T-helper 9 cell (primary cell): ENCODE data around the gene SH2D3C.

Experiments
- DNase-seq: peaks from one replicate; pipeline ENCODE4 v3.0.0-alpha.2; 2020

Gene SH2D3C

GRCh38 chr9:127808347-127809001 is 30.0 kb upstream of the SH2D3C start:
- DNase-seq: no peak

- DNase-seq: no peak
These were observed 28.4 kb upstream of the SH2D3C start for GRCh38 chr9:127806871-127807270.

DNA sequence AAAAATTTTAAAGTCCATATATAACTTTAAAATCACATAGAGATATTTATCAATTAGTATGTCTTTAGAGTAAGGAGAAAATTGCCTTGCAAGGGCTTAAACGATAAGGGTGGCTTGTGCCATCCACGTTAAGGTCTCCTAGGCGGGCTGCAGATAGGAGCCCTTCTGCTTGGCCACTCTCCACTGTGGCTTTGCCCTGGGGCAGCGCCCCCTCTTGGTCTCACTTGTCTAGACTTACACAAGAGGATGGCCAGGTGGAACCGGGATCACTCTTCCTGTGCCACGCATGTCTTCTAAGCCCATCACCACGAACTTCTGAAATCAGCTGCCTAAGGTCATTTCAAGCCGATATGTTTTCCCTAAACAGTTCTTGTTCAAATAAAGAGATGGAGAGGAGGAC is 27.2 kb upstream of the SH2D3C start:
- no peak for DNase-seq

GRCh38 chr9:127803507-127804352 is 25.3 kb upstream of the SH2D3C start:
- DNase-seq: no peak

DNA sequence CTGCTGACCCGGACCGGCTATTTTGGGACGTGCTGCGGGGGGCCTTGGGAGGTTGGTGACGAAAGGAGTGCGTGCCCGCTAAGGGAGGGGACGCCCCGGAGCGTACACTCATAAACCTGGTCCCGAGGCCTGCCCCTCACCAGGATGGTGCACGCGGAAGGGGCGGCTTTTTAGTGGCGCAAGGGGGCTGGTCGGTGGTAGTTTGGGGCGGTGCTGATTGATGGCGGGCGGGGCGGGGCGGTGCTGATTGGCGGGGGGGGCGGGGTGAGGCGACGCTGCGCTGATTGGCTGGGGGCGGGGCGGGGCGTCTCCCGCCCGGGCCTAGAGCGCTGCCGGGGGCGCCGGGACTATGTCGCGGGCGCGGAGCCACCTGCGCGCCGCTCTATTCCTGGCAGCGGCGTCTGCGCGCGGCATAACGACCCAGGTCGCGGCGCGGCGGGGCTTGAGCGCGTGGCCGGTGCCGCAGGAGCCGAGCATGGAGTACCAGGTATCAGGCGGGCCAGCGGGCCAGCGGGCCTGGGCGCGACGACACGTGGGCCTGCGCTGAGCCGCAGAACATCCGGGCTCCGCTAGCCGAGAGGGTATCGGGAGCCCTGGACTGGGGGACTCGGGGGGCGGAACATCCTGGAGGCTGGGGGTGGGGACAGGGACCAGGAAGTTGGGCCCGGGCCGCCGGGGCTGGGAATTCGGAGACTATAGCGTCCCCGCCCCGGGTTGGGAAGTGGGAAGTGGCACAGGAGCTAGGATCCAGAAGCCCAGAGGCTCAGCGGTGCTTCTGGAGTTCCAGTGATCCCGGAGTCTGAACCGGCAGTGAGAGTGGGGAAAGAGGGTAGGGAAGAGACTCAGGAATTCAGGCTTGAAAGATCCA is 24.3 kb upstream of the SH2D3C start, which contains the start of gene FPGS:
Gene FPGS, plus strand, starts transcription at position 307 of the 868 bp plus-strand sequence. Its CDS starts 43 bp downstream, at position 350.
- DNase-seq: peak; percentile 79

- DNase-seq: no peak
These were observed 23.6 kb upstream of the SH2D3C start for GRCh38 chr9:127801955-127802575.

- no peak for DNase-seq
These were observed 18.4 kb upstream of the SH2D3C start for GRCh38 chr9:127796852-127797370.

DNA sequence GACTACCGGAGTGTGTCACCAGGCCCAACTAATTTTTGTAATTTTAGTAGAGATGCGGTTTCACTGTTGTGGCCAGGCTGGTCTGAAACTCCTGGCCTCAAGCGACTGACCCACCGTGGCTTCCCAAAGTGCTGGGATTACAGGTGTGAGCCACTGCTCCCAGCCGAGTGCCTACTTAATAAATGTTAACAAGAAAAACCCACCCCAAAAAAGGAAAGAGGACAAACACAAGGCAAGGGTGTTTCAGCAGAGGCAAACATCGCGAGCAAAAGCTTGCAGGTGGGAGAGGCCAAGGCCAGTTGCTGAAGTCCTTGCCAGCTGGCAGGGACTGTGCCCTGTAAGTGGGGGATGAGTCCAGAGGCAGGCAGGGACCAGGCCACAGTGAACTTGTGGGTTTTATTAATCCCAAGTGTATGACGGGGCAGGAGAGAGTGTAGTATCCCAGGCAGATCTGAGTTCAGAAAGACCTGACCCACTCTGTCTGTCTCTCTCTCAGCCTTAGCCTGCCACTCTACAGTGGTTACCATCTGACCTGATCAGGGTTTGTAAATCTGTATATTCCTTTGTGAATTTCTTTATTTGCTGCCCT is 17.9 kb upstream of the SH2D3C start:
- no peak for DNase-seq

- DNase-seq: no peak
These were observed 15.7 kb upstream of the SH2D3C start for GRCh38 chr9:127794001-127794791.

GRCh38 chr9:127793093-127793708 is 14.7 kb upstream of the SH2D3C start:
- no peak for DNase-seq

- DNase-seq: no peak
These were observed 14.1 kb upstream of the SH2D3C start for GRCh38 chr9:127792417-127793031.

DNA sequence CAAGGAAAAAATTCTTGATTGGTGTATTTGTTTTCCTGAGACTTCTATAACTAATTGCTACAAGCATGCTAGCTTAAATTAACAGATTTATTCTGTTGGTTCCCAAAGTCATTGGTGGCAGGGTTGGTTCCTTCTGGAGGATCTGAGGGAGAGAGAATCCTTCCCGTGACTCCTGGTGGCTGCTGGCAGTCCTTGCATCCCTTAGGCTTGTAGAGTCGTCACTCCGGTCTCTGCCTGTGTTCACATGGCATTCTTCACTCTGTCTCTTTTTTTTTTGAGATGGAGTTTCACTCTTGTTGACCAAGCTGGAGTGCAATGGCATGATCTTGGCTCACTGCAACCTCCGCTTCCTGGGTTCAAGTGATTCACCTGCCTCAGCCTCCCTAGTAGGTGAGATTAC is 12.6 kb upstream of the SH2D3C start:
- DNase-seq: no peak

DNA sequence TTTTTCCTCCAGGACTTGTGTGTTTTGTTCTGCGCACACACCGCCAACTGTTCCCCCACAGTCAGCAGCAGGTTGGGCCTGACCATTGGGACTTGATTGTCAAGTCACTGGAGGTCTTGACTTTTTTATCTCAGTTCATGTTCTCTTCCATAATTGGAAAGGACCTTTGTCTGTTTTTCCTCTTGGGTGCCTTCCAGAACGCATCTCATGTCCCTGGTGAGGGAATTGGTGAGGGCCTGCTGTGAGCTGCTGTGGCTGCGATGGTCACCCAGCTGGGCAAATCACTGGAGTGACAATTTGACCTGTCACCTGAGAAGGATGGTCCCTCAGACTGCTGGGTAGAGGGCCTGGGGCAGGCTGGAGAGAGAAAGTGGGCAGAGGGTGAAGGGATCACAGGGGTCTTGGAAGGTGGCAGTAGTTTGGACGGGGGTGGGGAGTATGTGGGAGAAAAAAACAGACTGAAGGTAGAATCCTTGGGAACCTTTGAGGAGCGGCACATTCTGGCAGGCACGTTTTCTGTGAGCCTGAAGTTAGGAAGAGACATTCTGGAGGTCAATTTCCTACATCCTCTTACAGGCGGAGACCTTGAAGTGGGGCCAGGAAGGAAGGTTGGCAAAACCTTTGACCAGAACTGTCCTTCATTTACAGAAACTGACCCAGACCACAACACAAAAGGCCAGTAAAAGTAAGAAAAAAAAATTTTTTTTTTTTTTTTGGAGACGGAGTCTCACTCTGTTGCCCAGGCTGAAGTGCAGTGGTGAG is 11.8 kb upstream of the SH2D3C start:
- no peak for DNase-seq

DNA sequence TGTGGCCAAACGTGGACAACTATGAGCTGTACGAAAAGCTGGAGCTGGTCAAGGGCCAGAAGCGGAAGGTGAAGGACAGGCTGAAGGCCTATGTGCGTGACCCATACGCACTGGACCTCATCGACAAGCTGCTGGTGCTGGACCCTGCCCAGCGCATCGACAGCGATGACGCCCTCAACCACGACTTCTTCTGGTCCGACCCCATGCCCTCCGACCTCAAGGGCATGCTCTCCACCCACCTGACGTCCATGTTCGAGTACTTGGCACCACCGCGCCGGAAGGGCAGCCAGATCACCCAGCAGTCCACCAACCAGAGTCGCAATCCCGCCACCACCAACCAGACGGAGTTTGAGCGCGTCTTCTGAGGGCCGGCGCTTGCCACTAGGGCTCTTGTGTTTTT is 10.7 kb upstream of the SH2D3C start:
- no peak for DNase-seq

DNA sequence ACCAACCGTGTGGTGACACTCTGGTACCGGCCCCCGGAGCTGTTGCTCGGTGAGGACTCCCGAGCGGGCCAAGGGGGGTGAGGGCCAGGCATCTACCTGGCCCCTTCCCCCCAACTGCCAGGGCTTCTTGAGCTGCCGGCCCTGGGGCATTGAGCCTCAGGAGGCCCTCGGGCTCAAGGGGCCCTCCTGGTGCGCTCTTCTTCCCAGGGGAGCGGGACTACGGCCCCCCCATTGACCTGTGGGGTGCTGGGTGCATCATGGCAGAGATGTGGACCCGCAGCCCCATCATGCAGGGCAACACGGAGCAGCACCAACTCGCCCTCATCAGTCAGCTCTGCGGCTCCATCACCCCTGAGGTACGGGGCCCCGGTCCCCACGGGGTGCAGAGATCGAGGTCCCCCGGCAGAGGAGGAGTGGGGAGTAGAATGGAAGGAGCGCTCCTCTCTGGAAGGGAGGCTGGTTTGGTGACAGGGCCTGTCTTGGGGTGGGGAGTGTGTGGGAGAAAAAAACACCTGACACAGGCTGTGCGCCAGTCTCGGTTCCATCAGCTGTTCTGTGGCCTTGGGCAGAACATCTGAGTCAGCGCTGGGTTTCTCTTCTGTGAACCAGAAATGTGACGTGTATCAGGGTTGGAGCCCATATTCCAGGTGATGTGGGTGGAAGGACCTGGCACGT is 10.0 kb upstream of the SH2D3C start:
- DNase-seq: no peak

DNA sequence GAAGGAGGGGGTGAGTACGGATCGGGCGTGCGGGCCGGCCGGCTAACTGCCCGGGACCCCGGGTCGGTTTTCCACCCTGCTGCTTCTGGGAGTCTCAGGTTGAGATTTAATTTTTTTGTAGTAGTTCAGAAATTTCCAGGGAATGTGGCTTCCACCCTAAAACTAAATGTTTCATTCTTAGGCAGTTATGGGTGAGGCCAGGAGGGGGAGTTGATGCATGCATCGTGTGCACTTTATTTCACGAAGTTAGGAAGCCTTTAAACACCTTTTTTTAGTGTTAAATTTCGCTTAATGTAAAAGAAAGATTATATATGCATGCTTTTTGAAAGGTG is 8.3 kb upstream of the SH2D3C start:
- no peak for DNase-seq

- peak; percentile 91 for DNase-seq
These were observed 7.7 kb upstream of the SH2D3C start, which contains the start of gene CDK9 for GRCh38 chr9:127785933-127786772. Gene CDK9, plus strand, starts transcription at chr9:127786034. Its CDS starts 115 bp downstream, at chr9:127786149.
